Fibroblast of pulmonary artery (primary cell): ENCODE results near the gene ZNF714.

ENCODE experiments used
- DNase-seq: peaks from one replicate; pipeline ENCODE4 v3.0.0-alpha.2; 2010; ENCODE audit warnings: low read depth
- H3K4me3 ChIP-seq: replicated peaks from 2 replicates; pipeline ENCODE4 v1.5.1; 2011; ENCODE audit warnings: low read depth, mild to moderate bottlenecking, control low read depth, low read length, moderate library complexity
- CTCF ChIP-seq: IDR thresholded peaks from 2 replicates; pipeline ENCODE4 v1.5.1; 2011; ENCODE audit warnings: mild to moderate bottlenecking, control low read depth, low read length, inconsistent platforms; ENCODE audit errors: missing control alignments

Gene ZNF714

GRCh38 chr19:21109116-21109515, 27.1 kb downstream of the ZNF714 start:
- no peak for TF ChIP-seq CTCF
- peak; percentile 31 for DNase-seq
- no peak overlapping the region for H3K4me3 ChIP-seq

DNA sequence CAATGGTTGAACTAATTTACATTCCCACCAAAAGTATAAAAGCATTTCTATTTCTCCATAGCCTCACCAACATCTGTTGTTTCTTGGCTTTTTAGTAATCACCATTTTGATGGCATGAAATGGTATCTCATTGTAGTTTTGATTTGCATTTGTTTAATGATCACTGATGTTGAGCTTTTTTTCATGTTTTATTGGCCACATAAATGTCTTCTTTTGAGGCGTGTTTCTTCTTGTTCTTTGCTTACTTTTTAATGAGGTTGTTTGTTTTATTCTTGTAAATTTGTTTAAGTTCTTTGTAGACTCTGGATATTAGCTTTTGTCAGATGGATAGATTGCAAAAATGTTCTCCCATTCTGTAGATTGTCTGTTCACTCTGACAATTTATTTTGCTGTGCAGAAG, 28.2 kb downstream of the ZNF714 start:
- H3K4me3 ChIP-seq = no peak overlapping the region
- DNase-seq = no peak
- no peak for TF ChIP-seq CTCF

GRCh38 chr19:21115430-21115829, 33.4 kb downstream of the ZNF714 start:
- no peak overlapping the region for H3K4me3 ChIP-seq
- TF ChIP-seq CTCF = no peak
- no peak for DNase-seq

DNA sequence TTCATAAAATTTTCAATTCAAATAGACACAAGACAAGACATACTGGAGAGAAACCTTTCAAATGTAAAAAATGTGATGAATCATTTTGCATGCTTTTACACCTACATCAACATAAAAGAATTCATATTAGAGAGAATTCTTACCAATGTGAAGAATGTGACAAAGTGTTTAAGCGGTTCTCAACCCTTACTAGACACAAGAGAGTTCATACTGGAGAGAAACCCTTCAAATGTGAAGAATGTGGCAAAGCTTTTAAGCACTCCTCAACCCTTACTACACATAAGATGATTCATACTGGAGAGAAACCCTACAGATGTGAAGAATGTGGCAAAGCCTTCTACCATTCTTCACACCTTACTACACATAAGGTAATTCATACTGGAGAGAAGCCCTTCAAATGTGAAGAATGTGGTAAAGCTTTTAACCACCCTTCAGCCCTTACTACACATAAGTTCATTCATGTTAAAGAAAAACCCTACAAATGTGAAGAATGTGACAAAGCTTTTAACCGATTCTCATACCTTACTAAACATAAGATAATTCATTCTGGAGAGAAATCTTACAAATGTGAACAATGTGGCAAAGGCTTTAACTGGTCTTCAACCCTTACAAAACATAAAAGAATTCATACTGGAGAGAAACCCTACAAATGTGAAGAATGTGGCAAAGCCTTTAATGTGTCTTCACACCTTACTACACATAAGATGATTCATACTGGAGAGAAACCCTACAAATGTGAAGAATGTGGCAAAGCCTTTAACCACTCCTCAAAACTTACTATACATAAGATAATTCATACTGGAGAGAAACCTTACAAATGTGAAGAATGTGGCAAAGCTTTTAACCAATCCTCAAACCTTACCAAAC, 35.3 kb downstream of the ZNF714 start:
- no peak overlapping the region for H3K4me3 ChIP-seq
- no peak for DNase-seq
- no peak for TF ChIP-seq CTCF

- no peak for DNase-seq
- TF ChIP-seq CTCF = no peak
- H3K4me3 ChIP-seq = no peak overlapping the region
These were observed 44.1 kb downstream of the ZNF714 start for GRCh38 chr19:21126078-21126477.

- H3K4me3 ChIP-seq = no peak overlapping the region
- no peak for TF ChIP-seq CTCF
- no peak for DNase-seq
These were observed 45.0 kb downstream of the ZNF714 start for GRCh38 chr19:21127001-21127400.

- no peak for DNase-seq
- TF ChIP-seq CTCF = no peak
- no peak overlapping the region for H3K4me3 ChIP-seq
These were observed 45.9 kb downstream of the ZNF714 start for GRCh38 chr19:21127898-21128297.
